HG02852 (cell line): ENCODE results near the gene CCN5.

Source experiments
- ATAC-seq: cut with Tn5 transposase; IDR thresholded peaks from one replicate; pipeline ENCODE4 v1.9.1; 2021; ENCODE audit warnings: mild to moderate bottlenecking, moderate library complexity; ENCODE audit not compliant: unreplicated experiment

The CCN5 gene

DNA sequence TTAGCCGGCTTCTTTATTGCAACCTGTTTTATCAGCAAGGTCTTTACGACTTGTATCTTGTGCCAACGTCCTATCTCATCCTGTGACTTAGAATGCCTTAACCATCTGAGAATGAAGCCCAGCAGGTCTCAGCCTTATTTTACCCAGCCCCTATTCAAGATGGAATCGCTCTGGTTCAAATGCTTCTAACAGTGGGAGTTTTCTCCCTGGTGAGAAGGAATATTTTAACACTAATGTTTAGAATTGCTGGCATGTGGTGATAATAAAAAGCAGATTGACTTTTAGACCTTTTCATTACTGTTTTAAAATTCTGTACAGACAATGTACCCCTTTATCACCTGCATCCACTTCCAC, 20.6 kb downstream of the CCN5 start:
- ATAC-seq, result no peak

GRCh38 chr20:44736170-44737021, 21.2 kb downstream of the CCN5 start:
- no peak for ATAC-seq

GRCh38 chr20:44737116-44737515, 21.9 kb downstream of the CCN5 start:
- ATAC-seq, result no peak

DNA sequence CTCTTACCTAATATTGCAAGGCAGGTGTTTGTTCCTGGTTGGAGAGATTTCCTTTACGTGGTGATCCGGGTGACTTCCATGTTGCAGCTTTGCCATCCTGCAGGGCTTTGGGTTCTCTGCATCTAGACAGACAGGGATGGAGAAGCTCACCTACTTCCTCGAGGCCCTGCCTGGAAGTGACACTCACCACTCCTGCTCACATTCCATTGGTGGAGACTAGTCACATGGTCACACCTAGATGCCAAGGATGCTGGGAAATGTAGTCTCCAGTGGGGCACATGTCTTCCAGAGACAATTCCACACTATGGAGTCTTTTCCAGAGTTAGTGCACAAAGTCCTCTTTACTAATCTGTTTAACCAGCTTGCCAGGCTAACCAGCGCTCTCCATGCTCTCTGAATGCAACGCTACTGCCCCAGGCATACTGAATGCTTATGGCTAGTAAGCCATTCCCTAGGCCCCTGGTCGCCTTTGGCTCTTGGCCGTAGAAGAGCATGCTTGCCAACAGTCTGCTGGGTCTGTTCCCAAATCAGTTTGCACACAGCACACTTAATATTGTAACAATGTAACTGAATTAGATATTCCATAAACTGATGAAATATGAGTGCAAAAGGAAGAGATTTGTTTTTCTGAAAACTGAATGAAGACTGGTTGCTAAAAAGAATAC, 23.8 kb downstream of the CCN5 start:
- no peak for ATAC-seq

- ATAC-seq, result no peak
Measured at GRCh38 chr20:44739942-44740341, 24.8 kb downstream of the CCN5 start.

DNA sequence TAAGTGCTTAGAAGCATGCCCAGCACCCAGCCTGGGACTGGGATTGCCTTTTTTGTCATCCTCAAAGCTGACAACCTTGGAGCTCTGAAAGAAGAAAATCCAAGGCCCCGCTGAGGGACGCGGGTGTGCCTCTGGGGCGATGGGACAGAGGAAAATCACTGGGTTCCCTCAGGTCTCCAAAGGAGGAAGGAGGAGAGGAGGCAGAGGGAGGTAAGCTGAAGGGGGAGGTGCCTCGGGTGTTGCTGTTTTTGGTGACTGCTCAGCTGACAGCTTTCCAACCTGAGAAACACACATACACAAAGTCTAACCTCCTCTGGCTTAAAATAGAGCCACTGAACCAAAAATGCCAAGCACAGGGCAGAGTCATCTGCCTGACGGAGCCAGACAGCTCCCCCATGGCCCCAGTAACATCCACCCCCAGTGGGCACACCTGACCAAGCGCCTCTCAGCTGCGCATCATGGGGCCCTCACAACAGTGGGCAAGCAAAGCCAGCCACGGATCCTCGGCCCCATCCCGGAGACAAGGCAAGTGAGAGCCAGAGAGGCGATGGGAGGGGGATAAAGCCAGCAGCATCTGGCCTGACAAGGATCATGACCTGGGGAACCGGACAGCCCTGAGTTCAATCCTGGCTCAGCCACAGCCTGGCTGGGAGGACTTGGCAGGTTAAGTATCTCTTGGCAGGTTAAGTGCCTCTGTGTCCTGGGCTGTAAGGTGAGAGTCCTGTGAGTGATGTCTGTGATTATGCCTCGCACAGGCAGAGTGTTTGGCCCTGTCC, 27.3 kb downstream of the CCN5 start:
- no peak for ATAC-seq

DNA sequence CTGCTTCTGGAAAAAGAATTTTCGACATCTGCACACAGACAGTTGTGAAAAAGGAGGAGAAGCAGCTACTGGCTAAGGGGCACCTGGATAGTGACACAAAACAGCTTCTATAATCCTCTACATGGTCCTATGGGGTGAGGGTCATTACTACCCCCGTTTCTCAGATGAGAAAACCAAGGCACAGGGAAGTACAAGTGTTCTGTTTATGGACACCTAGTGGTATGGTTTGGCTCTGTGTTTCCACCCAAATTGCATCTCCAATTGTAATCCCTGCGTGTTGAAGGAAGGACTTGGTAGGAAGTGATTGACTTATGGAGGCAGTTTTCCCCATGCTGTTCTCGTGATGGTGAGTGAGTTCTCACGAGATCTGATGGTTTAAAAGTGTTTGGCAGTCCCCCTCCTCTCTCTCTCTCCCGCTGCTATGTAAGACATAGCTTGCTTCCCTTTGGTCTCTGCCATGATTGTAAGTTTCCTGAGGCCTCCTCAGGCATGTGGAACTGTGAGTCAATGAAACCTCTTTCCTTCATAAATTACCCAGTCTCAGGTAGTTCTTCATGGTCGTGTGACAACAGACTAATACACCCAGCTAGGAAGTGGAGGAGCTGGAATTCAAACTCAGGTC, 28.0 kb downstream of the CCN5 start:
- ATAC-seq, result no peak

DNA sequence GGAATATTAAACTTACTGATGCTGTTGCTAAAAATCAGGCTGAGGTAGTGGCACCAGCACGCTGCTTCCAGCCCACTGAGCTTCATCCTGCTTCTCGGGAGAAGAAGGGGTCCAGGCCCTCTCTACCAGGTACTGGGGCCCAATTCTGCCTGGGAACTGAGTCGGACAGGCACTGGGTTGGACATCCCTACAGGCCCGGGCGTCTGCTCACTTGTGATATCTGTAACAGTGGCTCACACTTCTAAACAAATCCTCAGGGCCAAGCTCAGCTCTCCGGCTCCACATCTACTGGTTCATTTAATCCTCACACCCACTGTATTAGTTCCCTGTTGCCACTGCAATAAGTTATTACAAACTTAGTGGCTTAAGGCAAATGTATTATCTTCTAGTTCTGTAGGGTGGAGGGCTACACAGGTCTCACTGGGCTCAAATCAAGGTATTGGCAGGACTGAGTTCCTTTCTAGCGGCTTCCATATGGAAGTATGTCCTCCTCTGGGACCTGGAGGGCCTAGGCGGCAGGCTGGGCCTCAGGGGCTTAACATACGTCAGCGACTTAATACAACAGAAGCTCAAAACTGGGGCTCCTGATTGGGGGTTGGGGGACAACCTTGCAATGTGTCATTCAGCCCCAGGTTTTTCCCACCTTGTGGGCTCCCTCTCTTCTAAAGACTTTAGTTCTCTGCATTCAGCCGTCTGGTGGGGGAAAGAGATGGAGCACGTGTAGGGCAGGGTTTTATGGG, 28.9 kb downstream of the CCN5 start:
- ATAC-seq, result no peak

DNA sequence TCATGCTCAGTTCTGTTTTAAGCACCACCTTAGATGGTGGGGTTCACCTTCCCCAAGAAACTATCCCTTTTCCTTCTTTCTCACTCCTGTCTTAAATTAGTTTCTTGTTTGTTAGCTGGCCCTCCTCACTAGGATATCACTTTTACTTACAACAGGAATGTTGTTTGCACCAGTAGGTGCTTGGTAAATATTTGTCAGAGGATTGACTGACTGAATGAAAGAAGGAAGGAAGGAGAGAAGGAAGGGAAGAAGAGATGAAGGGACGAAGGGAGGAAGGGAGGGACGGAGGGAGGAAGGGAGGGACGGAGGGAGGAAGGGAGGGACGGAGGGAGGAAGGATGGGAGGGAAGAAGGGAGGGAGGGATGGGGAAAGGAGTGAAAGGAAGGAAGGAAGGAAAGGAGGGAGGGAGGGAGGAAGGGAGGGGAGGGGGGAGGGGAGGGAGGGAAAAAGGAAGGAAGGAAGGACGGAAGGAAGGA, 30.0 kb downstream of the CCN5 start:
- ATAC-seq, result no peak

DNA sequence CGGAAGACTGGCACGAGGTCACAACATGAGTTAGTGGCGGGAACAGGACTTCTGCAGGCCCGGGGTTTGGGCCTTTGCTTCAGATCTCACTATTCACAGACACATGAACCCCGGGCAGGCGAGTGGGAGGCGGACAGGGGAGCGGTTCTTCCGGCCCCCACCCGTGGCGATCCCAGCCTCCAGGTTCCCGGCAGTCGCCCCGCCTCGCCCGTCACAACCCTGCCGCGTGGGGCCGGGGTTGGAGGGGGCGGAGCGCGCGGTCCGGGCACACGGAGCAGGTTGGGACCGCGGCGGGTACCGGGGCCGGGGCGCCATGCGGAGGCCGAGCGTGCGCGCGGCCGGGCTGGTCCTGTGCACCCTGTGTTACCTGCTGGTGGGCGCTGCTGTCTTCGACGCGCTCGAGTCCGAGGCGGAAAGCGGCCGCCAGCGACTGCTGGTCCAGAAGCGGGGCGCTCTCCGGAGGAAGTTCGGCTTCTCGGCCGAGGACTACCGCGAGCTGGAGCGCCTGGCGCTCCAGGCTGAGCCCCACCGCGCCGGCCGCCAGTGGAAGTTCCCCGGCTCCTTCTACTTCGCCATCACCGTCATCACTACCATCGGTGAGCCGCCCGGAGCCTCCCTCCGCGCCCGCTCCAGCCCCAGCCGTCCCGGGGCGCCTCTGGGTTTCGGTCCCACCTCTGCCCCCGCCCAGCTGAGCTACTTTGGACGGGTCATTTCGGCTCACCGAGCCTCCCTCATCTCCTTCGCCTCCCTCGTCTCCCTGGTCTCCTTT, 30.6 kb downstream of the CCN5 start, which contains the start of gene KCNK15:
KCNK15 (plus strand) TSS at position 268 of the 769 bp plus-strand sequence; CDS start at position 314, 46 bp downstream.
- ATAC-seq, result no peak

- no peak for ATAC-seq
Measured at GRCh38 chr20:44746367-44747165, 31.4 kb downstream of the CCN5 start.

GRCh38 chr20:44747166-44748004, 32.2 kb downstream of the CCN5 start:
- ATAC-seq, result no peak

DNA sequence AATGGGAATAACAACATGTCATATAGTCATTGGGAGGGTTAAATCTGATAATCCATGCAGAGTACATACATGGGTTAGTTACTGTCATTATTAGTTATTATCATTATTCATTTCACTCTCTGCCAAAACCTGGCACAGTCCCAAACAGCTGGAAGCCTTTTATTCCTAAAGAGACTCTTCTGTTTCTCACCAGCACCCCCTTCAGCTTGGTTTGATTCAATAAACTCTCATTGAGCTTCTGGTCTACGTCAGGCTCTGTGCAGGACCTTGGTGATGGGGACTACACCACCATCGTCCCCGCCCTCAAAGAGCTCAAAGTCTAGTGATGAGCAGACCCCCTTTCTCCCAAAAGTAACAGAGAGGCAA, 32.8 kb downstream of the CCN5 start:
- ATAC-seq, result no peak

DNA sequence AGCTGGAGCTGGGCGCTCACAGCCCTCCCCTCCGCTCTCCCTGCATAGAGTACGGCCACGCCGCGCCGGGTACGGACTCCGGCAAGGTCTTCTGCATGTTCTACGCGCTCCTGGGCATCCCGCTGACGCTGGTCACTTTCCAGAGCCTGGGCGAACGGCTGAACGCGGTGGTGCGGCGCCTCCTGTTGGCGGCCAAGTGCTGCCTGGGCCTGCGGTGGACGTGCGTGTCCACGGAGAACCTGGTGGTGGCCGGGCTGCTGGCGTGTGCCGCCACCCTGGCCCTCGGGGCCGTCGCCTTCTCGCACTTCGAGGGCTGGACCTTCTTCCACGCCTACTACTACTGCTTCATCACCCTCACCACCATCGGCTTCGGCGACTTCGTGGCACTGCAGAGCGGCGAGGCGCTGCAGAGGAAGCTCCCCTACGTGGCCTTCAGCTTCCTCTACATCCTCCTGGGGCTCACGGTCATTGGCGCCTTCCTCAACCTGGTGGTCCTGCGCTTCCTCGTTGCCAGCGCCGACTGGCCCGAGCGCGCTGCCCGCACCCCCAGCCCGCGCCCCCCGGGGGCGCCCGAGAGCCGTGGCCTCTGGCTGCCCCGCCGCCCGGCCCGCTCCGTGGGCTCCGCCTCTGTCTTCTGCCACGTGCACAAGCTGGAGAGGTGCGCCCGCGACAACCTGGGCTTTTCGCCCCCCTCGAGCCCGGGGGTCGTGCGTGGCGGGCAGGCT, 35.1 kb downstream of the CCN5 start:
- ATAC-seq, result no peak

GRCh38 chr20:44752099-44752931, 37.1 kb downstream of the CCN5 start:
- no peak for ATAC-seq

DNA sequence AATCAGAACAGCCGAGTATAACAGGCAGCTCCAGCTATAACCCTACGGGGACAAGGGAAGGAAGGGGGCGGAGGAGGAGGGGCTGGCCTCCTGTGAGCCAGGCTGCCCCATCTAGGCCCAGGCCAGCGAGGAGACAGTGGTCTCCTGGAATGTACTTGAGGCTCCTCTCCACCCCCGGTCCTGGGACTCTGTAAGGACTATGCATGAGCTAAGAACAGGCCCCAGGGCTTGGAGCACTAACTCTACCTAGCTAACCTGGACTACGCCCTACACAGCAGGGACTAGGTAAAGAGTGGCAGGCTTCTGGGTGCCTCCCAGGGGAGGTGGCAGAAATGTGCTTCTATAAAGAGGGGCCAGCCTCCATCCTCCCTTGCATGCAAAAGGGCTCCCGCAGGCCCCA, 39.4 kb downstream of the CCN5 start:
- no peak for ATAC-seq
